ENCODE measurements around the gene MAK. TPM values are rescaled to one million over a fixed set of nuclear protein-coding genes. Genes with fewer than 3 reads are reported as not detected.
"Not testable (repeated sequence)": the region's sequence is repeated elsewhere in the genome, so short reads cannot be mapped to it uniquely, and the experiment has no call there.

Gene MAK
- total RNA-seq, 4 donors from 2014 or later: 0.59 to 0.90 TPM; not detected in 2

- H3K9me3 ChIP-seq: no peaks in the 10 kb centered on the region
- TF ChIP-seq POLR2A (IDR thresholded peaks at IDR 0.05) (no peak), CTCF (IDR thresholded peaks at IDR 0.05) (no peak), EP300 (IDR thresholded peaks at IDR 0.05) (no peak)
- DNase-seq (ENCODE audit: low spot score in 2 of 2): no peak
Measured at GRCh38 chr6:10862361-10862760, 24.0 kb upstream of the MAK start.

GRCh38 chr6:10861086-10861485, 22.7 kb upstream of the MAK start:
- Histone ChIP-seq H3K27ac (no peak overlapping the region), H3K27me3 (no peaks in the 10 kb centered on the region), H3K4me3 (no peak overlapping the region), H3K4me1 (no peaks in the 10 kb centered on the region), H3K36me3 (no peaks in the 10 kb centered on the region), H3K9me3 (no peaks in the 10 kb centered on the region)
- TF ChIP-seq EP300 (IDR thresholded peaks at IDR 0.05): no peak
- TF ChIP-seq CTCF (IDR thresholded peaks at IDR 0.05): no peak
- TF ChIP-seq POLR2A (IDR thresholded peaks at IDR 0.05): no peak
- 54 to 64% methylated on average over 2 of the region's 2 CpGs for WGBS, 2 donors
- no peak for DNase-seq (ENCODE audit: low spot score in 2 of 2)

More at GRCh38 chr6:10862361-10862760, 24.0 kb upstream of the MAK start:
- no peaks in the 10 kb centered on the region for H3K4me1 ChIP-seq
- no peak overlapping the region for H3K4me3 ChIP-seq
- WGBS, 2 donors: 79 to 82% methylated on average over 4 of the region's 4 CpGs
- no peaks in the 10 kb centered on the region for H3K27me3 ChIP-seq
- H3K36me3 ChIP-seq: no peaks in the 10 kb centered on the region
- no peak overlapping the region for H3K27ac ChIP-seq

- no peak for DNase-seq (ENCODE audit: low spot score in 2 of 2)
- Histone ChIP-seq H3K36me3 (no peaks in the 10 kb centered on the region), H3K4me3 (no peak overlapping the region), H3K27me3 (no peaks in the 10 kb centered on the region), H3K9me3 (peaks cover 0 to 12% (median 0%) of the 10 kb centered on the region in 4 donors), H3K27ac (no peak overlapping the region), H3K4me1 (no peaks in the 10 kb centered on the region)
- no peak for TF ChIP-seq CTCF (IDR thresholded peaks at IDR 0.05)
- TF ChIP-seq POLR2A (IDR thresholded peaks at IDR 0.05): no peak
- TF ChIP-seq EP300 (IDR thresholded peaks at IDR 0.05): no peak
- 88 to 96% methylated on average over 2 of the region's 2 CpGs for whole genome bisulfite sequencing, 2 donors
Measured at GRCh38 chr6:10857259-10857658, 18.9 kb upstream of the MAK start.

GRCh38 chr6:10854922-10855632, 16.7 kb upstream of the MAK start:
- peaks cover 0 to 12% (median 0%) of the 10 kb centered on the region in 4 donors for H3K9me3 ChIP-seq
- no peak overlapping the region for H3K27ac ChIP-seq
- no peak for DNase-seq (ENCODE audit: low spot score in 2 of 2)
- H3K4me3 ChIP-seq: no peak overlapping the region
- peaks cover 0 to 4% (median 0%) of the 10 kb centered on the region in 3 donors for H3K36me3 ChIP-seq
- no peaks in the 10 kb centered on the region for H3K4me1 ChIP-seq
- no peaks in the 10 kb centered on the region for H3K27me3 ChIP-seq
- TF ChIP-seq CTCF (IDR thresholded peaks at IDR 0.05) (no peak), POLR2A (IDR thresholded peaks at IDR 0.05) (no peak), EP300 (IDR thresholded peaks at IDR 0.05) (no peak)
- 82 to 85% methylated on average over 7 of the region's 7 CpGs for WGBS, 2 donors

GRCh38 chr6:10853849-10854300, 15.5 kb upstream of the MAK start:
- H3K4me3 ChIP-seq: not testable (repeated sequence)

More at GRCh38 chr6:10853849-10854300, 15.5 kb upstream of the MAK start:
- H3K27me3 ChIP-seq; H3K4me1 ChIP-seq; H3K27ac ChIP-seq; H3K36me3 ChIP-seq; DNase-seq (ENCODE audit: low spot score in 2 of 2): not testable (repeated sequence)
- peaks cover 0 to 12% (median 0%) of the 10 kb centered on the region in 4 donors for H3K9me3 ChIP-seq
- 85 to 90% methylated on average over 6 of the region's 6 CpGs for WGBS, 2 donors

All from tibial nerve (tissue), 4 donors.